ENCODE results near the gene LRRC32. TPM values are rescaled to one million over a fixed set of nuclear protein-coding genes. Genes with fewer than 3 reads are reported as not detected.
A peak's percentile ranks its signal among the peaks of the same experiment; 100 is the strongest.

LRRC32 gene
- total and polyA plus RNA-seq, 2 experiments from 2014 or later, result 0.42 to 0.58 TPM

DNA sequence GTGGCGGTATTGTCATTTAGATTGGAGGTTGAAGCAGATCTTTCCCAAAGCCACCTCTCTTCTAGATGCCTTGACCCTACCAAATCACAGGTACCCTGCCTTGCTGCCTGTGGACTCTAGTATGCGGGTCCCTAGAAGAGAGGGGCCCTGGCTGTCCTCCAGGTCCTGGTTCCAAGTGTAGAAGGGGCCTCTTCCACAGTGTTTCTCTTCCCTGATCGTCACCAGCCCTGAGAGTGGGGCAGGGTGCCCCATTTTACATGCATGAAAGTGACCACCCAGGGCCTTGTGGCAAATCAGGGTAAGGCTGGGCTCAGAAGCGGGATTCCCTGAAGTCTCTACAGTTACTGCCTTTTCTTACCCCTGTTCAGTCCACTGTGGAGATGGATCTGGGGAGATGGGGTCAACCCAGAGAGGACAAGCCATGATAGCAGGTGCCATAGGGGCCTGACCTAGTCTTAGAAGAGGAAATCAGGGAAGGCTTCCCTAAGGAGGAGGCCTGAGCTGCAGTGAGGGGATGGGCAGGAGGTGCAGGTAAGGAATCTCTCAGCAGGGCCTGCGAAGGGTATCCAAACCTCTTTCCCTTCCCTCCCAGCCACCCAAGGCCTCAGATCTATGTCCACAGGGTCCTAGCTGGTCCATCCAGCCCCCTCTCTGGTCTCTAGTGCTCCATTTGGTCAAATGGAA lies 1.2 kb upstream of the LRRC32 start:
- no peak for TF ChIP-seq POLR2AphosphoS5 (IDR thresholded peaks at IDR 0.05; ENCODE audit: low read depth)
- H3K36me3 Mint-ChIP-seq (ENCODE audit: low read depth), result no peaks in the 10 kb centered on the region
- peaks cover 22% of the 10 kb centered on the region for H3K4me1 Mint-ChIP-seq
- peak overlapping the region; percentile 62 for H3K4me3 ChIP-seq
- H3K9me3 Mint-ChIP-seq, result no peaks in the 10 kb centered on the region
- H3K9me2 ChIP-seq (ENCODE audit: insufficient read depth), result no peaks in the 10 kb centered on the region
- no peaks in the 10 kb centered on the region for H3K79me2 ChIP-seq (replicated peaks; ENCODE audit: insufficient read depth)
- H2AFZ ChIP-seq, result peak overlapping the region; percentile 97; the same call in 1 of the 2 replicates
- H3K27me3 ChIP-seq (ENCODE audit: insufficient read depth), result peaks cover 21% of the 10 kb centered on the region
- H3K36me3 ChIP-seq (ENCODE audit: insufficient read depth), result no peaks in the 10 kb centered on the region
- H3K27ac ChIP-seq (ENCODE audit: low read depth), result no peak overlapping the region
- ATAC-seq (no peak), DNase-seq (ENCODE audit: low spot score) (no peak)
- no peak overlapping the region for H3K27ac Mint-ChIP-seq
- peak overlapping the region; percentile 92; the same call in 1 of the 2 replicates for H3K4me2 ChIP-seq
- no peaks in the 10 kb centered on the region; the same call in 1 of the 2 replicates for H4K20me1 ChIP-seq (replicated peaks; ENCODE audit: insufficient read depth)
- no peaks in the 10 kb centered on the region; the same call in 1 of the 2 replicates for H3K4me1 ChIP-seq (ENCODE audit: insufficient read depth)
- peak overlapping the region; percentile 72 for H3K4me3 Mint-ChIP-seq
- peaks cover 21% of the 10 kb centered on the region for H3K27me3 Mint-ChIP-seq (ENCODE audit: insufficient read depth, low read depth, poor library complexity)
- H3F3A ChIP-seq (replicated peaks; ENCODE audit: low read depth), result 0 out of 2 replicates have a peak, but pooled peaks cover 3% of the 10 kb centered on the region

DNA sequence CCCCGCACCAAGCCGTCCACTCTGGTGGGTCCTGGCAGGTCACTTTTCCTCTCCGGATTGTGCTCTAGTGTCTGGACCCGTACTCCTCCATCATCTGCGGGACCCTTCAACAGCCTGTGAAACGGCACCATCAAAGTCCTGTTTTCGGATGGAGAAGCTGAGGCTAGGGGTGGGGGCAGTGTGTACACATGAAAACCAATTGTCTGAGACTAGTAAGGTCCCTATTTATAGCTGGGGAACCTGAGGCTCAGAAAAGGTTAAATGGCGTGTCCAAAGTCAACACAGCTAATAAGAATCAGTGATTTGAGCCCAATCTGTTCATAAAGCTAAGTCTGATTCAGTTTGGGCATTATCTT lies 668 bp upstream of the LRRC32 start:
- Histone ChIP-seq H3F3A (replicated peaks; ENCODE audit: low read depth) (0 out of 2 replicates have a peak, but pooled peaks cover 3% of the 10 kb centered on the region), H3K27ac (ENCODE audit: low read depth) (no peak overlapping the region), H4K20me1 (replicated peaks; ENCODE audit: insufficient read depth) (no peaks in the 10 kb centered on the region; the same call in 1 of the 2 replicates), H3K79me2 (replicated peaks; ENCODE audit: insufficient read depth) (no peaks in the 10 kb centered on the region), H3K36me3 (ENCODE audit: insufficient read depth) (no peaks in the 10 kb centered on the region), H3K4me1 (ENCODE audit: insufficient read depth) (no peaks in the 10 kb centered on the region; the same call in 1 of the 2 replicates), H2AFZ (peak overlapping the region; percentile 97), H3K27me3 (ENCODE audit: insufficient read depth) (peaks cover 21% of the 10 kb centered on the region), H3K9me2 (ENCODE audit: insufficient read depth) (no peaks in the 10 kb centered on the region), H3K4me2 (peak overlapping the region; percentile 92), H3K4me3 (peak overlapping the region; percentile 62)
- Mint-ChIP-seq H3K4me3 (peak overlapping the region; percentile 72), H3K9me3 (no peaks in the 10 kb centered on the region), H3K4me1 (peaks cover 26% of the 10 kb centered on the region), H3K36me3 (ENCODE audit: low read depth) (no peaks in the 10 kb centered on the region), H3K27me3 (ENCODE audit: insufficient read depth, low read depth, poor library complexity) (peaks cover 21% of the 10 kb centered on the region), H3K27ac (no peak overlapping the region)
- DNase-seq (ENCODE audit: low spot score), result no peak
- ATAC-seq, result no peak; the same call in 1 of the 3 replicates
- TF ChIP-seq ZNF114 (CRISPR knock-in tag; IDR thresholded peaks at IDR 0.05) (no peak), POLR2AphosphoS5 (IDR thresholded peaks at IDR 0.05; ENCODE audit: low read depth) (no peak), CREB1 (CRISPR knock-in tag; IDR thresholded peaks at IDR 0.05; ENCODE audit: low read depth) (no peak), JUNB (IDR thresholded peaks at IDR 0.05; ENCODE audit: unreplicated experiment) (no peak)
- TF ChIP-seq, protein P1, sequence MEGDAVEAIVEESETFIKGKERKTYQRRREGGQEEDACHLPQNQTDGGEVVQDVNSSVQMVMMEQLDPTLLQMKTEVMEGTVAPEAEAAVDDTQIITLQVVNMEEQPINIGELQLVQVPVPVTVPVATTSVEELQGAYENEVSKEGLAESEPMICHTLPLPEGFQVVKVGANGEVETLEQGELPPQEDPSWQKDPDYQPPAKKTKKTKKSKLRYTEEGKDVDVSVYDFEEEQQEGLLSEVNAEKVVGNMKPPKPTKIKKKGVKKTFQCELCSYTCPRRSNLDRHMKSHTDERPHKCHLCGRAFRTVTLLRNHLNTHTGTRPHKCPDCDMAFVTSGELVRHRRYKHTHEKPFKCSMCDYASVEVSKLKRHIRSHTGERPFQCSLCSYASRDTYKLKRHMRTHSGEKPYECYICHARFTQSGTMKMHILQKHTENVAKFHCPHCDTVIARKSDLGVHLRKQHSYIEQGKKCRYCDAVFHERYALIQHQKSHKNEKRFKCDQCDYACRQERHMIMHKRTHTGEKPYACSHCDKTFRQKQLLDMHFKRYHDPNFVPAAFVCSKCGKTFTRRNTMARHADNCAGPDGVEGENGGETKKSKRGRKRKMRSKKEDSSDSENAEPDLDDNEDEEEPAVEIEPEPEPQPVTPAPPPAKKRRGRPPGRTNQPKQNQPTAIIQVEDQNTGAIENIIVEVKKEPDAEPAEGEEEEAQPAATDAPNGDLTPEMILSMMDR (conservative IDR thresholded peaks at IDR 0.05; ENCODE audit: low read depth in 2 of 2), result no peak
- TF ChIP-seq, protein P2, sequence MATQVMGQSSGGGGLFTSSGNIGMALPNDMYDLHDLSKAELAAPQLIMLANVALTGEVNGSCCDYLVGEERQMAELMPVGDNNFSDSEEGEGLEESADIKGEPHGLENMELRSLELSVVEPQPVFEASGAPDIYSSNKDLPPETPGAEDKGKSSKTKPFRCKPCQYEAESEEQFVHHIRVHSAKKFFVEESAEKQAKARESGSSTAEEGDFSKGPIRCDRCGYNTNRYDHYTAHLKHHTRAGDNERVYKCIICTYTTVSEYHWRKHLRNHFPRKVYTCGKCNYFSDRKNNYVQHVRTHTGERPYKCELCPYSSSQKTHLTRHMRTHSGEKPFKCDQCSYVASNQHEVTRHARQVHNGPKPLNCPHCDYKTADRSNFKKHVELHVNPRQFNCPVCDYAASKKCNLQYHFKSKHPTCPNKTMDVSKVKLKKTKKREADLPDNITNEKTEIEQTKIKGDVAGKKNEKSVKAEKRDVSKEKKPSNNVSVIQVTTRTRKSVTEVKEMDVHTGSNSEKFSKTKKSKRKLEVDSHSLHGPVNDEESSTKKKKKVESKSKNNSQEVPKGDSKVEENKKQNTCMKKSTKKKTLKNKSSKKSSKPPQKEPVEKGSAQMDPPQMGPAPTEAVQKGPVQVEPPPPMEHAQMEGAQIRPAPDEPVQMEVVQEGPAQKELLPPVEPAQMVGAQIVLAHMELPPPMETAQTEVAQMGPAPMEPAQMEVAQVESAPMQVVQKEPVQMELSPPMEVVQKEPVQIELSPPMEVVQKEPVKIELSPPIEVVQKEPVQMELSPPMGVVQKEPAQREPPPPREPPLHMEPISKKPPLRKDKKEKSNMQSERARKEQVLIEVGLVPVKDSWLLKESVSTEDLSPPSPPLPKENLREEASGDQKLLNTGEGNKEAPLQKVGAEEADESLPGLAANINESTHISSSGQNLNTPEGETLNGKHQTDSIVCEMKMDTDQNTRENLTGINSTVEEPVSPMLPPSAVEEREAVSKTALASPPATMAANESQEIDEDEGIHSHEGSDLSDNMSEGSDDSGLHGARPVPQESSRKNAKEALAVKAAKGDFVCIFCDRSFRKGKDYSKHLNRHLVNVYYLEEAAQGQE (IDR thresholded peaks at IDR 0.05; ENCODE audit: unreplicated experiment), result no peak
- TF ChIP-seq, protein P3, sequence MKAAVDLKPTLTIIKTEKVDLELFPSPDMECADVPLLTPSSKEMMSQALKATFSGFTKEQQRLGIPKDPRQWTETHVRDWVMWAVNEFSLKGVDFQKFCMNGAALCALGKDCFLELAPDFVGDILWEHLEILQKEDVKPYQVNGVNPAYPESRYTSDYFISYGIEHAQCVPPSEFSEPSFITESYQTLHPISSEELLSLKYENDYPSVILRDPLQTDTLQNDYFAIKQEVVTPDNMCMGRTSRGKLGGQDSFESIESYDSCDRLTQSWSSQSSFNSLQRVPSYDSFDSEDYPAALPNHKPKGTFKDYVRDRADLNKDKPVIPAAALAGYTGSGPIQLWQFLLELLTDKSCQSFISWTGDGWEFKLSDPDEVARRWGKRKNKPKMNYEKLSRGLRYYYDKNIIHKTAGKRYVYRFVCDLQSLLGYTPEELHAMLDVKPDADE (IDR thresholded peaks at IDR 0.05), result no peak
- TF ChIP-seq, protein P4, sequence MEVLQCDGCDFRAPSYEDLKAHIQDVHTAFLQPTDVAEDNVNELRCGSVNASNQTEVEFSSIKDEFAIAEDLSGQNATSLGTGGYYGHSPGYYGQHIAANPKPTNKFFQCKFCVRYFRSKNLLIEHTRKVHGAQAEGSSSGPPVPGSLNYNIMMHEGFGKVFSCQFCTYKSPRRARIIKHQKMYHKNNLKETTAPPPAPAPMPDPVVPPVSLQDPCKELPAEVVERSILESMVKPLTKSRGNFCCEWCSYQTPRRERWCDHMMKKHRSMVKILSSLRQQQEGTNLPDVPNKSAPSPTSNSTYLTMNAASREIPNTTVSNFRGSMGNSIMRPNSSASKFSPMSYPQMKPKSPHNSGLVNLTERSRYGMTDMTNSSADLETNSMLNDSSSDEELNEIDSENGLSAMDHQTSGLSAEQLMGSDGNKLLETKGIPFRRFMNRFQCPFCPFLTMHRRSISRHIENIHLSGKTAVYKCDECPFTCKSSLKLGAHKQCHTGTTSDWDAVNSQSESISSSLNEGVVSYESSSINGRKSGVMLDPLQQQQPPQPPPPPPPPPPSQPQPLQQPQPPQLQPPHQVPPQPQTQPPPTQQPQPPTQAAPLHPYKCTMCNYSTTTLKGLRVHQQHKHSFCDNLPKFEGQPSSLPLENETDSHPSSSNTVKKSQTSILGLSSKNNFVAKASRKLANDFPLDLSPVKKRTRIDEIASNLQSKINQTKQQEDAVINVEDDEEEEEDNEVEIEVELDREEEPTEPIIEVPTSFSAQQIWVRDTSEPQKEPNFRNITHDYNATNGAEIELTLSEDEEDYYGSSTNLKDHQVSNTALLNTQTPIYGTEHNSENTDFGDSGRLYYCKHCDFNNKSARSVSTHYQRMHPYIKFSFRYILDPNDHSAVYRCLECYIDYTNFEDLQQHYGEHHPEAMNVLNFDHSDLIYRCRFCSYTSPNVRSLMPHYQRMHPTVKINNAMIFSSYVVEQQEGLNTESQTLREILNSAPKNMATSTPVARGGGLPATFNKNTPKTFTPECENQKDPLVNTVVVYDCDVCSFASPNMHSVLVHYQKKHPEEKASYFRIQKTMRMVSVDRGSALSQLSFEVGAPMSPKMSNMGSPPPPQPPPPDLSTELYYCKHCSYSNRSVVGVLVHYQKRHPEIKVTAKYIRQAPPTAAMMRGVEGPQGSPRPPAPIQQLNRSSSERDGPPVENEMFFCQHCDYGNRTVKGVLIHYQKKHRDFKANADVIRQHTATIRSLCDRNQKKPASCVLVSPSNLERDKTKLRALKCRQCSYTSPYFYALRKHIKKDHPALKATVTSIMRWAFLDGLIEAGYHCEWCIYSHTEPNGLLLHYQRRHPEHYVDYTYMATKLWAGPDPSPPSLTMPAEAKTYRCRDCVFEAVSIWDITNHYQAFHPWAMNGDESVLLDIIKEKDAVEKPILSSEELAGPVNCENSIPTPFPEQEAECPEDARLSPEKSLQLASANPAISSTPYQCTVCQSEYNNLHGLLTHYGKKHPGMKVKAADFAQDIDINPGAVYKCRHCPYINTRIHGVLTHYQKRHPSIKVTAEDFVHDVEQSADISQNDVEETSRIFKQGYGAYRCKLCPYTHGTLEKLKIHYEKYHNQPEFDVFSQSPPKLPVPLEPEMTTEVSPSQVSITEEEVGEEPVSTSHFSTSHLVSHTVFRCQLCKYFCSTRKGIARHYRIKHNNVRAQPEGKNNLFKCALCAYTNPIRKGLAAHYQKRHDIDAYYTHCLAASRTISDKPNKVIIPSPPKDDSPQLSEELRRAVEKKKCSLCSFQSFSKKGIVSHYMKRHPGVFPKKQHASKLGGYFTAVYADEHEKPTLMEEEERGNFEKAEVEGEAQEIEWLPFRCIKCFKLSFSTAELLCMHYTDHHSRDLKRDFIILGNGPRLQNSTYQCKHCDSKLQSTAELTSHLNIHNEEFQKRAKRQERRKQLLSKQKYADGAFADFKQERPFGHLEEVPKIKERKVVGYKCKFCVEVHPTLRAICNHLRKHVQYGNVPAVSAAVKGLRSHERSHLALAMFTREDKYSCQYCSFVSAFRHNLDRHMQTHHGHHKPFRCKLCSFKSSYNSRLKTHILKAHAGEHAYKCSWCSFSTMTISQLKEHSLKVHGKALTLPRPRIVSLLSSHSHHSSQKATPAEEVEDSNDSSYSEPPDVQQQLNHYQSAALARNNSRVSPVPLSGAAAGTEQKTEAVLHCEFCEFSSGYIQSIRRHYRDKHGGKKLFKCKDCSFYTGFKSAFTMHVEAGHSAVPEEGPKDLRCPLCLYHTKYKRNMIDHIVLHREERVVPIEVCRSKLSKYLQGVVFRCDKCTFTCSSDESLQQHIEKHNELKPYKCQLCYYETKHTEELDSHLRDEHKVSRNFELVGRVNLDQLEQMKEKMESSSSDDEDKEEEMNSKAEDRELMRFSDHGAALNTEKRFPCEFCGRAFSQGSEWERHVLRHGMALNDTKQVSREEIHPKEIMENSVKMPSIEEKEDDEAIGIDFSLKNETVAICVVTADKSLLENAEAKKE (CRISPR knock-in tag; IDR thresholded peaks at IDR 0.05), result no peak
